ENCODE data around the gene ASB7.
"Not testable (repeated sequence)": the region's sequence is repeated elsewhere in the genome, so short reads cannot be mapped to it uniquely, and the experiment has no call there.

ASB7 gene

DNA sequence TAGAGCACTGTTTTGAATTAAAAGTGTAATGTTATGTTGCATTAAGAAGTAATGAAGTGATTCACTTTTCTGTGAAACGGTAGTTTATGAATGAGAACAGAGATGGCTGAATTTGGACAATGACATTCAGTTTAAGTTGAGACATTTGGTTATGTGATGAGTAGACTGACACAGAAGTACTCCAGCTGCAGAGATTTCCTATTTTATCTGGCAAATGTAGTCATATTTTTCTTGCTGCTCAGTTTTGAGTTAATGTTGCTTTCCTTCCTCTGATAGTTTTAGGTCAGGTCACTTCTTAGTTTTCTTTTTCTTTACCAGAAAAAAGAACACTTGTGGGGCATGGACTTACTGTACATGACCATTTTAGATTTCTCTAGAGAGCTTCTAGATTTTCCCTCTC, 51.2 kb downstream of the ASB7 start:
- no peak for DNase-seq

DNA sequence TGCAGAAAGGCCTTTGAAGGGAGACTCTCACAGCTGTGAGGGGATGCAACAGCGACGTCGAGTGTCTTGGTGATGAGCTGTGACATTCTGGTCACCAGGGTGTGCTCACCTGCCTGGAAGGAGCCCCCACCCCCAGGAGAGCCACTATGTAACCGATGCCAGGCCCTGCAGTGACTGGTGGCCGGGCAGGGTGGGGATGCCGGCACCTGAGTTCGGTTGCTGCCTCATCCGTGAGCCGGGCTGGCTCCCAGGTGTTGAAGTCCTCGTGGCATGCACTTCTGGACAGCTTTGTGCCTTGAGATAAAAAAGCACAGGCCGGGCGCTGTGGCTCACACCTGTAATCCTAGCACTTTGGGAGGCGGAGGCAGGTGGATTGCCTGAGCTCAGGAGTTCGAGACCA, 56.5 kb downstream of the ASB7 start:
- no peak for DNase-seq

DNA sequence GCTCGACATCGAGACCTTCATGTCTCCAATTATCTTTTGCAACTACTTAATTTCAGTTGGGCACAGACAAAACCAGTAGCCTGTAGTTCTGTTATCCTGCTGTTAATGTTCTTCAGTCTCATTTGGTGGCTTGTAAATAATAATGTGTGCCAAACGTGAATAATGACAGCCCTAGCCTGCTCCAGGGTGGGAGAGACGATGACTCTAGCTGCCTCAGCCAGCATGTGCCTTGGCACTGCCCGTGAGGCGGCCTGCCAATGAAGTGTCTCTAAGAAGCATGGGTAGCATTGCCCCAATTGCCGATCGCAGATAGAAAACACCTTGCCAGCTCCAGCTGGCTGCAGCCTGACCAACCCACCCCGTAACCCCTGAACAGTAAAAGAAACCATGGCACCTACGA, 58.8 kb downstream of the ASB7 start:
- DNase-seq, result no peak

DNA sequence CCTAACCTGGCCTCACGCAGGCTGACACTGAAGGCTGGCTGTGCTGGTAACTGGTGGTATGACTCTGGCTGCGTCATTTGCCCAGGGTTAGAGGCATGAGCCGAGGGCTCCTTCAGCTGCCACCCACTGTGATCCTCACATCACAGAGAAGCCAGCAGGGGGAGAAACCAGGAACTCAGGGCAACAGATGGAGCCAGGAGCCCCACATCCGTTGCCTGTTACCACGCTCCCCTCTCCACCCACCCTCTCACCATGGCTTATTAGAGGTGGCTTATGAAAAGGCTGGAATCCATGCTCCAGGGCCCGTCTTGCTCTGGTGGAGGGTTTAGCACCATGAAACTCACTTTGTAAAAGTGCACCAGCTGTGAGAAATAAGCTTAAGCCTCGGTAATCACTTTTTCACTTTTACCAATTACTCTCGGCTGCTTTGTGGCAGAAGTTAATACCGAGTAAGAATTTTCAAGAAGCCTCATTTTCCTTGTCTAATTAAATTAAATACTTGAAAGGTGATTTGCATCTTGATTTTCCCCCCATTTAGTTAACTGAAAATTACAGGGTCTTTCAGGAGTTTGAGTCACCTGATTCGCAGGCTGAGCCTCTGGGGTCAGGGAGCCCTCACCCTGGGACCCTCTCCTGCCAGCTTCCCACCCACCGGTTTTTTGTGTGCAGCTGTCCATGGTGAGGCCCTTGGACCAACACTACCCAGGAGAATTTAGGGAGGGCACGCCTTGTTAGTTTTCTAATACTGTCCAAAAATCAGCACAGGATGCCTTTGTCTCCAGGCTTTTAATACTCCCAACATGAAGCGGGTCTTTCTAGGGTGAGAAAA, 60.9 kb downstream of the ASB7 start:
- DNase-seq, result no peak

DNA sequence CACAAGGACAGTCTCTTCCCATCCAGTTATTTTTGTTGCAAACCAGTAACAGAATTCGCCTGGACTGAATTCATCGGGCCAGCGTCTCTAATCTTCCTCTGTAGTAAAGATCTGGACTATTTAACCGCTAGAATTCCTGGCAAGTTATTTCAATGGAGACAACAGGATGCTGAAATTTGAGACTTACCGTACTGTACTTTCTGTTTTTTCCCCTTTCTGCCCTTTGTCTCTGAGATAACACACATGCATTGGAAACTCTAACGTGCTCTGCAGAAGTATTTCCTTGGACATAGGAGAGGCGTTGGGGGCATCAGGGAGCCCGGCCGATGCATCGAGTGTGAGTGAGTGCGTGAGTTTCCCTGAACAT, 61.5 kb downstream of the ASB7 start:
- DNase-seq, result no peak

DNA sequence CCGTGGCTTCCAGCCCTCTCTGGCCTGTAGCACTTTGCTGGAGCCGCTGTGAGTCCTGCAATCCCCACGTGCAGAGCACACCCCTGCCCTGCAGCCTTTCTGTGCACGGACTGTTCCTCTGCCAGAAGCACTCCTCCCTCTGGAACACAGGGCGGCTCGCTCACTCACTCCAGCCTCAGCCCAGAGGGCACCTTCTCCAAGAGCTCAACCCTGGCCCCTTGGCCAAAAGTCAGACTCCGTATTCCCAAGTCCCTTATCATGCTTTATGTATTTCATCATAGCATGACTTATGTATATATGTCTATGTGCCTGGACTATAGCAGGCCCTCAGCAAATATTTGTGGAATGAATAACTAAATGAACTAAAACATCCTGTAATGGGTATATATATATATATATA, 63.2 kb downstream of the ASB7 start:
- DNase-seq, result no peak

DNA sequence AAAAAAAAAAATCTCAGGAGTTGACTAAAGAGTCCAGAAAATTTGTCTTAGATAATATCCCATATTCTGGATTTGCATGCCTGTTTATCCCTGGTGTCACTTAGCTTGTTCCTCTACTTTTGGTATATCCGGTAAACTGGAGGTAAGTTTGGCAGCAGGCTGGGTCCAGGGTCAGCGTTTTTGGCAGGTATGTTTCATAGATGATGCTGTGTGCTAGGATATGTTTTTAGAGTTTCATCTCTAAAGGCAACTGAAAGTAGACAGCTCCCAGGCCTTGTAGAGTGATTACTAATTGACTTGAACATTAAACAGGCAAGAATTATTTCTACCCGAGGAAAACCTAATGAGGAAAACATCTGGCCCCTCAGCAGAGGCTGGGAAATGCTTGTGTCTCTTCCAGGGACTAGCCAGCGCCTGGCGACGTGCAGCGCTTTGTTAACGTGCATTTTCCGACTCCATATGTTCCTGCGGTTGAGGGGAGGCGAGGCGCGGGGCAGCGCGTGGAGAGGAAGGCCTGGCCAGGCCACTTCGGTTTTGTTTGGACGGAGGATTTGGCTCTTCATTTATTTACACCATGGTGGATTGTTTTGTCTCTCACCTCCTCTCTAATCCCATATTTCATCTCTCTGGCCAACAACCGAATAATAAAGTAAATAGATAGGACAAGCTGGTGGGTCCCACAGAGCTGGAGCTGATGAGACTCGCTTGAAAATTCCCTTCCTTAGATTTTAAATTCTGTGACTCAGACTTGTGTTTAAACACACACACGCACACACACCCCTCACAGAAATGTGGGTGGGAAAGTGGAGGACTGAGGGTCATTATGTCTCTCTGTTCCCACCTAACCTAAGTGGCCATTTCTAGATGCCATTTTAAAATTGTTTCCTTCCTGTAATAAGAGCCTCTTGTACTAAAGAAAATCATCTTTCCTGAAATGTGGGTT, 65.3 kb downstream of the ASB7 start:
- DNase-seq, result no peak

DNA sequence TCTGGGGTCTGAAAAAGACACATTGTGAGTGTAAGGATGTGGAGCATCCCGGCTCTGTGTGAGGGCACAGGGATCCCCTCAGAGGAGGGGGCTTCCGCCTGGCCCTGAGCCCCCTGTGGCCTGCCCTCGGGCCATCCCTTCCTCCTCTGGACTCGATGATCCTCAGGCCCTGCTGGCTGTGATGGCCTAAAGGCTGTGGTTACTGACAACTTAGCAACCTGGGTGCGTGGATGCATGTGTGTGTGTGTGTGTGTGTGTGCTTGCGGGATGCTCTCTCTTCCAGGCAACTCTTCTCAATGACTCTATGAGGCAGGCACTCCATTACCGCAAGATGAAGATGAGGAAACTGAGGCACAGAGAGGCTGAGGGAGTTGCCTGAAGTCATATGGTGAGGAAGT, 66.0 kb downstream of the ASB7 start:
- no peak for DNase-seq

DNA sequence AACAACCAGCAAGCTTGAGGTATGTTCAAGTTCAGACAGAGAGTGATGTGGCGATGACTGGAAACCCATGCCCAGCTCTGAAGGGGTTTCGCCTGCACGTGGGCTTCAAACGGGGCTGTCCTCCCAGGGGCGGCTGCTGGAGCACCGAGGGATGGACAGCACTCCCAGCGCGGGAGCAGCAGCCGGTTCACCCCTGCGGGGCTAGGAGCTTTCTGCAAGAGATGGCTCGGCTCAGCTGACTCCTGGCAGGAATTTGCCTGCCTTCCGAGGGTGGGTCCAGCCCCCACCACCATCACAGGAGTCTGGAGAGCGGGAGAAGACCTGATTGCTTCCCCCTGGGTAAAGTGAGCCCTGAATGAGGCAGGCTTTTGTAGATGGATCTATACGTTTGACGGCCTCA, 66.9 kb downstream of the ASB7 start:
- no peak for DNase-seq

DNA sequence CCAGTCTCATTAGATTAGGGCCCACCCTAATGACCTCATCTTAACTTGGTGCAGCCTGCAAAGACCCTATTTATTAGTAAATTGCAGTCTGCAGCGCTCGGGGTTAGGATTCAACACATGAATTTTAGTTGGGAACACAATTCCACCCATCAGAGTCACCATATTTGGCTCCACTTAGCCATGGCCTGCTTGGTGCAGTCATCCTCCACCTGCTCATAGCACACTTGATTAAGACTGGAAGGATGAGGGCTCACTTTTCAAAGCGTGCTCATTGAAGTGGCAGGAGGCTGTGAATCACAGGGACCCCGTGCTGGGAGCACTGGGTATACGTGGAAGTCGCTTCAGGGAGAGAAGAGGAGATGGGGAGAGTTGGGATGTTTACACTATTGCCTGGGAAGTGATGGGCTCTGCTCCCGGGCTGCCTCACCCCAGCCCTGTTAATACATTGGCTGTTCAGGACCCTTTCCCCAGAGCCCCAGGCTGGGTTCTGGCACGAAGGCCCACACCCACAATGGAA, 68.2 kb downstream of the ASB7 start:
- no peak for DNase-seq

DNA sequence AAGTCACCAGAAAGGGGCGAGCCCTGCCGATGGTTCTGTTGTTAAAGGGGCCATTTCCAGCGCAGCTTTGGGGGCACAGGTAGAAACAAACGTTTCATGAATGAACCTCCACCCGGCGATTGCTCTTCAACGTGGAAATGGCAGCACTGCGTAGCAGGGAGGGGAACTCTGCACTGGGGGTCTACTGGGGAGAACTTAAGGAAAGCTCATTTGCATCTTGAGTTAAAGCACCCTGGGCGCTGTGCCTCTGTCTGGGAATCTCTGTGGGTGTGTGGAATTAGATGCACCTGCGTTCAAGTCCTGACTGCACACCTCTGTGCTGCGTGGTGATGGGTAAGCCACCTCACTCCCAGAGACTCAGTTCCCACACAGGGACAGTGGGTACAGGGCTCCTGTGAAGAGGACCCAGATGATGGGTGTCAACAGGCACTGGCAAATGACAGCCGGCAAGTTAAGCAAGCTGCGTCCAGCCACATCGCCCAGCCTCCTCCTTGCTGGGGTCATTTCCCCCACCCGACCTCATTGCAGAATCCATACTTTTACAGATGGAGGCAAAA, 68.8 kb downstream of the ASB7 start:
- DNase-seq, result no peak

DNA sequence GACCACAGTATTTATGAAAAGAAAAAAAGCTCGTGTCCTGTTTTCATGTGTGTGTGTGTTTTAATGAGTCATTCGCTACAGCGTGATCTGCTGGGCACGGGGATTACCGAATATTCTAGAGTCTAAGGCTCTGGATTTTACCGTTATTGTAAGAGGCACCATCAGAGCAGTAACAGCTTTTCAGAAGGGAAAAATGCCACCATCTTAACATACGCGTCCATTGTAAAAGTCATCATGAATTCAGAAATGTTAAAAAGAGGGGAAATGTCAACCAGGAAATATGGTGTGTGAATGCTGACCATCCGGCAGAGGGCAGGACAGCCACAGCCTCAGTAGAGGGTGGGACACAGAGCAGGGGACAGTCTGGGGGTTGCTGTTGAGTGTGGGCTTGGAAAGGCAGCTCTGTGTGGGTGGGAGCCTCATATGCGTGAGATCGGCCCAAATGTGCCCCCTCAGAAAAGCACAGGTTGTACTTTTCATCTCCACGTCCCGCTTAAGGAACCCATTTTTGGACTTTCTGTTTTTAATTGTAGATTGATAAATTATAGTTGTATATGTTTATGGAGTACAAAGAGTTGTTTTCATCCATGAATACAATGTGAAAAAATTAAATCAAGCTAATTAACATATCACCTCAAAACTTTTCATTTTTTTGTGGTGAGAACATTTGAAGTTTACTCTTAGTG, 69.6 kb downstream of the ASB7 start:
- no peak for DNase-seq

DNA sequence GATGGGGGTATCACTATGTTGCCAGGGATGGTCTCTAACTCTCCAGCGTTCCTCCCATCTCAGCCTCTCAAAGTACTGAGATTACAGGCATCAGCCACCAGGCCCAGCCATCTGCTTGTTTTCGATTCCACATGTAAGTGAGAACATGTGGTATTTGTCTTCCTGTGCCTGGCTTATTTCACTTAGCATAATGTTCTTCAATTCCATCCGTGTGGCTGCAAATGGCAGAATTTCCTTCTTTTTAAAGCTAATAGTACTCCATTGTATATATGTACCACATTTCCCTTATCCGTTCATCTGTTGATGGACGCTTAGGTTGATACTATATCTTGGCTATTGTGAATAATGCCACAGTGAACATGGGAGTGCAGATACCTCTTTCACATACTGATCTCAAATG, 70.6 kb downstream of the ASB7 start:
- DNase-seq, result no peak

DNA sequence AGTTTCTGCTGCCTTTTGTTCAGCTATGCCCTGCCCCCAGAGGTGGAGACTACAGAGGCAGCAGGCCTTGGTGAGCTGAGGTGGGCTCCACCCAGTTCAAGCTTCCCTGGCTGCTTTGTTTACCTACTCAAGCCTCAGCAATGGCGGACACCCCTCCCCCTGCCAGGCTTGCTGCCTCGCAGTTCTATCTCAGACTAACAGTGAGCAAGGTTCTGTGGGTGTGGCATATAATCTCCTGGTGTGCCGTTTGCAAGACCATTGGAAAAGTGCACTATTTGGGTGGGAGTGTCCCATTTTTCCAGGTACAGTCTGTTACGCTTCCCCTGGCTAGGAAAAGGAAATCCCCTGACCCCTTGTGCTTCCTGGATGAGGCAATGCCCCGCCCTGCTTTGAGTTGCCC, 76.8 kb downstream of the ASB7 start:
- not testable (repeated sequence) for DNase-seq

DNA sequence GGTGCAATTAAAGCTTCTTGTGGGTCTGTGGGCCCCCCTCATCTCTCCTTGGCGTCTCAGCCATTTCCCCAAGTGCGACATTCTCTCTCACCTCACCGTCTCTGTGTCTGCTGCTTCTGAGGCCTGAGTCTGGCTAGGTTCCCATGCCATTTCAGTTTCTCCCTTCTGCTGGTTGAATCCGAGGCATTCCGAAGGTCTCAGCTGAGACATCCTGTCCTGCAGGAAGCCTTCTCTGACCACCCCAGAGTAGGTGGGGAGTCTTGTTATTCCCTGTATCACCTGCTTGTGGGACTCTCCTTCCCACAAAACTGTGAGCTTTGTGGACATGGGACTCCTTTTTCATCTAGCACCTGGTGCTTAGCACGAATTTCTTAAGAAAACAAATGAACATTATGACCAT, 78.3 kb downstream of the ASB7 start:
- no peak for DNase-seq

DNA sequence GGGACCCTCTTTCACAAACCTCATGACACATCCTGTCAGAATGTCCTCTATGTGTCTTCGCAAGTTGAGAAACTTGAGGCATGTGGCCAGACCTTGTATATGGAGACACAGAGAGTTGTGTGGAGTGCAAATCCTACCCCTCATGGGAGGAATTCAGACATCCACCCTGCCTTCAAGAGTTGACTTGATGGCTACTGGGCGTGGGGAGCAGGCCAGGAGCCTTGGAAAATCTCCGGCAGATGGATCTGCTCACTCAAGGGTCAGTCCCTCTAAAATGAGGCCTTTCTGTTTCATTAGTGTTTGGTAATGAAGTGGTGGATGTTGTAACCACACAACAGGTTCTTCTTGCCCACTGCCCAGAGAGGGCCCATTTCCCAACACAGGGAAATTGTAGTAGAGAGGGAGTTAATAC, 79.0 kb downstream of the ASB7 start:
- DNase-seq, result no peak

DNA sequence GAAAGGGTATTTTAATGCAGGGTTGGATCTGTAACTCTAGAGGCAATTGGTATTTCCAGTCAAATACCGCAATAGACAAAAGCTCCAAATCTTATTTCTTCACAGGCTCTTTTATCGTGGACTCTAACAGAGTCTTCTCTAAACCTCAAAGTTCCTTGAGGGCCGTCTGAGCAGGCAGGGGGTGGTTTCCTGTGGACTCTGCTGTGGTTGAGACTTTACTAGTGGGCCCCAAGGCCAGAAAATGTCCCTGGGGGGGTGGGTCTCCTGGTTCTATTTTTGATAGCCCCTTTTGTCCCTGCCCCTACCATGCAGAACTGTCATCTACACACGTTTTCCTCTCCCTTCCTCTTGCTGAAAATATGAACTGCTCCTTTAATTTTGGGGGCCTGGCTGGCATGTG, 80.1 kb downstream of the ASB7 start:
- DNase-seq, result no peak

DNA sequence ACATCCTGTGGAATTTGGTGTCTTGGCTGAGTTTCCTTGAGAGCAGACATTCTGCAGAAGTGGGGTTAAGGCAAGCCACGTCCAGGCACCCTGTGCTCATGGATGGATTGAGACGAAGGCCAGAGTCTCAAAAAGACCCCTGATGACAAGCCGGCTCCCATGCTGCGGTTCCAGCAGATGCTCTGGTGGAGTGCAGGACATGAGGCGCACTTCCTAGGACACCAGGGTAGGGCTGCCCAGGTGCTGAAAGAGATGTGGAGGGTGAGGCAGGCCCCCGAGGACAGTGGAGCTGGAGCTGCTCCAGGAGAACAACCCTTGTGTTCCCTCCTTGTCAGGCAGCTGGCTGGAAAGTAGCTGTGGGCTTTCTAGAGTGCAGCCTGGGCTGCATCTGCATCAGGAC, 81.0 kb downstream of the ASB7 start:
- no peak for DNase-seq

DNA sequence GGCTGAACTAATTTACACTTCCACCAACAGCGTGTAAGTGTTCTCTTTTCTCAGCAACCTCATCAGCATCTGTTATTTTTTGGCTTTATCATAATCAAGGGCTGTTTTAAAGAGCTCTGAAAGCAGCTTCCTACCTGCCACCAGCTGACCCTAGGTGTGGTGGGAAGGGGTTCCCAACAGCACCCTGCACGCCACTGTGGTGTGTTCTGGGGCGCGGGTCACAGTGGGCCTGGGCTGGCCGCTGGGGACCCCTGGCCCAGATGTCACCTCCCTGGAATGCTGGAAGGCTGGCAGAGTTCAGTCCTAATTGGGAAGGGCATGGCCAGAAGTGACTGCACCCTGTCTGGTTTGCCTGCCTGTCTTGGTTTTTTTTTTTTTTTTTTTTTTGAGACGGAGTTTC, 82.2 kb downstream of the ASB7 start:
- DNase-seq, result no peak

DNA sequence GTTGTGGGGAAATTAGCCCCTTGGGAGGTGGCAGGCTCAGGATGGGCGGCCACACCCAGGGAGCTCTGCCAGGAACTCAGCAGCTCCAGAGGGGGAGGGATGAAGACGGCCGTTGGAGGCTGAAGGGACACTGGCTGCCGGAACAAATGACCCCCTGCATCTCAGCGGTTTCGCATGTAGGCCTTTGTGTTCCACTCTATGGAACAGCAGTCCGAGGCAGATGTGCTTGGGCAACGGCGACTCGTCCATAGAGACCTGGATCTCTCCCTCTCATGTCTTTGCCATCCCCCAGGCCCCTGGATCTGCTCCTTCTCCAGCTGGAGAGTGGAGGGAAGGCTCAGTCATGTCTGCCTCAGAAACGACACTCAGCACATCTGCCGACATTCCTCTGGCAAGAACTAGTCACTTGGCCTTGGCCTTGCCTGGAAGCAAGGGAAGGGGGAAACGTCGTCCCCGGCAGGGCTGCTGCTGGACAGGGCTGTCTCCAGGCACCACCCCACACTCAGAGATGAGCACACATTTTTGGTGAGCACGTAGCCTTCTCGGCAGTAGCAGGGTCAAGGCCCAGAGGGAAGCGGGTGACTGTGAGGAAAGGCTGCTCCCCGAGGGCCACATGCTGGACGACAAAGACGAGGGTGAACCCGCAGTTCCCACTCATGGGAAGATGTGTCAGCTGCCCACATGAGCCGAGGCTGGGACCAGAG, 83.8 kb downstream of the ASB7 start:
- DNase-seq, result no peak

DNA sequence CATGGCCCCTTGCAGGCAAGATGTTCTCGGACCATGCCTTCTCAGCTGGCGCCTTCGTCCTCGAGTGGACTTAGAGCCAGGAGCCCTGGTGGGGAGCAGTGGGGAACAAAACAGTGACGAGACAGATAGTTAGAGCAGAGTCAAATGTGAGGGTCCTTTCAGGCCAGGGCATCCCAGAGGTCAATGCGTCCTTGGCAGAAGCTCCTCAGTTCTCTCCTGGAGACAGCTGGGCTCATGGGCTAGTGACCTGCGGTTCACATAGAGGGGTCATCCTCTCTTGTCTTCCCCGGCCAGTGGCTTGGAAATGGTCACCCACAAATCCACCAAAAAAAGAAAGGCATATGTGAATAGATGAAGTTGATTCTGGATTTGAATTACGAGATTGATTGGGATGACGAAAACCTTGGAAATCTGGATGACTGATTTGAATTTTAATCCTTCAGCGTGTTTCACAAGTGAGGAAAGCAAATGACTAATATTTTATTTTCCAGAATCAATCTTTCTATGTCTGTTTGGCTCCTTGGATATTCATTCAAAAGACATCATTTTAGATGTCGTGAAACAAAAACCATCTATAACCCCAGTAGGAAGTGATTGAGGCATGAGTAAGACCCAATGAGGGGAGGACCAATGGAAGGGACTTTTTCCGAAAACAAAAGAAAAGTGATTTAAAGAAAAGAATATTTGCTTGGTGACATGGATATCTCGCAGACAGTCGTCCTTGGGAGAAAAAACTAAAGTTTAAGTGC, 84.5 kb downstream of the ASB7 start:
- DNase-seq, result no peak
